ENCODE measurements around the gene UBAP1L. TPM values are rescaled to one million over a fixed set of nuclear protein-coding genes. Genes with fewer than 3 reads are reported as not detected.
"Not testable (repeated sequence)": the region's sequence is repeated elsewhere in the genome, so short reads cannot be mapped to it uniquely, and the experiment has no call there.

The UBAP1L gene
- total RNA-seq, 1 experiment from 2014 or later: 3.0 TPM

DNA sequence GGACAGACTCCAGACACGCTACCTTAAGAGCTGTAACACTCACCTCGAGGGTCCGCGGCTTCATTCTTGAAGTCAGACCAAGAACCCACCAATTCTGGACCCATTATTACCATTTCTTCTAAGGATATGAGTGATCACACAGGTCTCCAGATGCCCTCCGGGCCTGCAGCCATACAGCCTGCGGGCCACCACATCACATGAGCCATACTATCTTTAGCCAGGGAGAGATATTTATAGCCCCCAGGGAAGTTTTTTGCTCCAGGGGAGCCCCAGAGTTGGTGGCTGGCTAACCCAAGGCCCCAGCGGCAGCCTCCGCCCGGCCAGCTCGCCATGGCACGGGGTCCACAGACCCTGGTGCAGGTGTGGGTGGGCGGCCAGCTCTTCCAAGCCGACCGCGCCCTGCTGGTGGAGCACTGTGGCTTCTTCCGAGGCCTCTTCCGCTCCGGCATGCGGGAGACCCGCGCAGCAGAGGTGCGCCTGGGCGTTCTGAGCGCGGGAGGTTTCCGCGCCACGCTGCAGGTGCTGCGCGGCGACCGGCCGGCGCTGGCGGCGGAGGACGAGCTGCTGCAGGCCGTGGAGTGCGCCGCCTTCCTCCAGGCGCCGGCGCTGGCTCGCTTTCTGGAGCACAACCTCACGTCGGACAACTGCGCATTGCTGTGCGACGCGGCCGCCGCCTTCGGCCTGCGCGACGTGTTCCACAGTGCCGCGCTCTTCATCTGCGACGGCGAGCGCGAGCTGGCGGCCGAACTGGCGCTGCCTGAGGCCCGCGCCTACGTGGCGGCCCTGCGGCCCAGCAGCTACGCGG, 38.3 kb downstream of the UBAP1L start, which contains the start of gene KBTBD13:
Gene KBTBD13, plus strand, starts transcription at position 261 of the 805 bp plus-strand sequence. Its CDS starts 70 bp downstream, at position 331.
- Histone ChIP-seq H2BK5ac (ENCODE audit: insufficient read length, low read length) (no peak within 1 kb of the TSS), H3K9ac (ENCODE audit: extremely low read depth, insufficient read length, low read length) (no peak within 1 kb of the TSS), H3K23me2 (ENCODE audit: insufficient read length, low read depth, low read length, poor library complexity, severe bottlenecking) (no peaks in the 10 kb centered on the region), H2BK20ac (ENCODE audit: low read depth, low read length, poor library complexity, severe bottlenecking) (no peak within 1 kb of the TSS), H4K91ac (ENCODE audit: insufficient read length, low read depth, low read length) (no peak within 1 kb of the TSS), H3T11ph (ENCODE audit: low read length) (no peak within 1 kb of the TSS), H3K4ac (ENCODE audit: low read depth, low read length) (no peak within 1 kb of the TSS), H3K79me1 (ENCODE audit: insufficient read depth, low read depth, low read length, poor library complexity, severe bottlenecking) (no peaks in the 10 kb centered on the region), H3K18ac (ENCODE audit: insufficient read length, low read depth, low read length) (no peak within 1 kb of the TSS), H2BK120ac (ENCODE audit: low read depth, low read length, poor library complexity, severe bottlenecking) (no peak within 1 kb of the TSS), H4K20me1 (ENCODE audit: control insufficient read depth, insufficient read depth, insufficient read length) (no peaks in the 10 kb centered on the region), H3K27ac (ENCODE audit: insufficient read length, low read depth, low read length) (no peak within 1 kb of the TSS), H2AFZ (ENCODE audit: low read length) (no peak within 1 kb of the TSS), H3K4me1 (ENCODE audit: insufficient read depth, low read length) (no peaks in the 10 kb centered on the region; the same call in 1 of the 2 replicates), H4K8ac (replicated peaks; ENCODE audit: insufficient read length, low read depth, low read length) (no peak within 1 kb of the TSS), H3K14ac (ENCODE audit: insufficient read depth, low read length) (no peak within 1 kb of the TSS), H3K9me3 (ENCODE audit: control insufficient read depth, low read depth, low read length) (no peaks in the 10 kb centered on the region), H3K23ac (ENCODE audit: insufficient read length, low read depth, low read length) (no peak within 1 kb of the TSS), H4K5ac (ENCODE audit: insufficient read length, low read depth, low read length) (no peak within 1 kb of the TSS), H3K27me3 (ENCODE audit: insufficient read depth, low read length) (no peaks in the 10 kb centered on the region), H3K56ac (ENCODE audit: insufficient read length, low read depth, low read length) (no peak within 1 kb of the TSS), H2AK5ac (ENCODE audit: insufficient read length, low read length) (no peak within 1 kb of the TSS), H2BK12ac (ENCODE audit: insufficient read length, low read depth, low read length) (no peak within 1 kb of the TSS), H3K4me2 (ENCODE audit: insufficient read depth, insufficient read length, low read length) (no peak within 1 kb of the TSS), H2BK15ac (ENCODE audit: low read depth, low read length) (no peak within 1 kb of the TSS), H3K79me2 (ENCODE audit: insufficient read depth, low read length) (no peaks in the 10 kb centered on the region)
- no CpG with 5 or more reads among the region's 73 CpGs for WGBS (ENCODE audit: extremely low coverage, insufficient read length, low lambda C conversion rate)
- Mint-ChIP-seq H3K4me3 (no peak within 1 kb of the TSS; a peak in 1 of 5 replicates), H3K9me3 (peaks cover 3 to 10% of the 10 kb centered on the region in 2 experiments; a peak in 3 of 5 replicates), H3K27me3 (ENCODE audit: low read depth) (peaks cover 26% of the 10 kb centered on the region), H3K36me3 (ENCODE audit: insufficient read depth in 1 of 3, low read depth in 3 of 3) (peaks cover 0 to 1% (median 0%) of the 10 kb centered on the region in 3 experiments; a peak in 3 of 7 replicates), H3K27ac (peak within 1 kb of the TSS in 1 of 3 experiments; percentile 34; a peak in 1 of 7 replicates), H3K4me1 (peaks cover 12 to 14% of the 10 kb centered on the region in 2 experiments)
- TF ChIP-seq, protein P1, sequence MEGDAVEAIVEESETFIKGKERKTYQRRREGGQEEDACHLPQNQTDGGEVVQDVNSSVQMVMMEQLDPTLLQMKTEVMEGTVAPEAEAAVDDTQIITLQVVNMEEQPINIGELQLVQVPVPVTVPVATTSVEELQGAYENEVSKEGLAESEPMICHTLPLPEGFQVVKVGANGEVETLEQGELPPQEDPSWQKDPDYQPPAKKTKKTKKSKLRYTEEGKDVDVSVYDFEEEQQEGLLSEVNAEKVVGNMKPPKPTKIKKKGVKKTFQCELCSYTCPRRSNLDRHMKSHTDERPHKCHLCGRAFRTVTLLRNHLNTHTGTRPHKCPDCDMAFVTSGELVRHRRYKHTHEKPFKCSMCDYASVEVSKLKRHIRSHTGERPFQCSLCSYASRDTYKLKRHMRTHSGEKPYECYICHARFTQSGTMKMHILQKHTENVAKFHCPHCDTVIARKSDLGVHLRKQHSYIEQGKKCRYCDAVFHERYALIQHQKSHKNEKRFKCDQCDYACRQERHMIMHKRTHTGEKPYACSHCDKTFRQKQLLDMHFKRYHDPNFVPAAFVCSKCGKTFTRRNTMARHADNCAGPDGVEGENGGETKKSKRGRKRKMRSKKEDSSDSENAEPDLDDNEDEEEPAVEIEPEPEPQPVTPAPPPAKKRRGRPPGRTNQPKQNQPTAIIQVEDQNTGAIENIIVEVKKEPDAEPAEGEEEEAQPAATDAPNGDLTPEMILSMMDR (conservative IDR thresholded peaks at IDR 0.05): no peak
- no peak for DNase-seq

DNA sequence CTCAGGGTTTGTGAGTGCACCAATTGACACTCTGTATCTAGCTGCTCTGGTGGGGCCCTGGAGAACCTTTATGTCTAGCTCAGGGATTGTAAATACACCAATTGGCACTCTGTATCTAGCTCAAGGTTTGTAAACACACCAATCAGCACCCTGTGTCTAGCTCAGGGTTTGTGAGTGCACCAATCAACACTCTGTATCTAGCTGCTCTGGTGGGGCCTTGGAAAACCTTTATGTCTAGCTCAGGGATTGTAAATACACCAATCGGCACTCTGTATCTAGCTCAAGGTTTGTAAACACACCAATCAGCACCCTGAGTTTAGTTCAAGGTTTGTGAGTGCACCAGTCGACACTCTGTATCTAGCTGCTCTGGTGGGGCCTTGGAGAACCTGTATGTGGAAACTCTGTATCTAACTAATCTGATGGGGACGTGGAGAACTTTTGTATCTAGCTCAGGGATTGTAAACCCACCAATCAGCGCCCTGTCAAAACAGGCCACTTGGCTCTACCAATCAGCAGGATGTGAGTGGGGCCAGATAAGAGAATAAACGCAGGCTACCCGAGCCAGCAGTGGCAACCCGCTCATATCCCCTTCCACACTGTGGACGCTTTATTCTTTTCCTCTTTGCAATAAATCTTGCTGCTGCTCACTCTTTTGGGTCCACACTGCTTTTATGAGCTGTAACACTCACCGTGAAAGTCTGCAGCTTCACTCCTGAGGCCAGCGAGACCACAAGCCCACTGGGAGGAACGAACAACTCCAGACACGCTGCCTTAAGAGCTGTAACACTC, 39.2 kb downstream of the UBAP1L start:
- not testable (repeated sequence) for H4K5ac ChIP-seq (ENCODE audit: insufficient read length, low read depth, low read length); H4K8ac ChIP-seq (replicated peaks; ENCODE audit: insufficient read length, low read depth, low read length); H3K4me1 ChIP-seq (ENCODE audit: insufficient read depth, low read length); H3K23me2 ChIP-seq (ENCODE audit: insufficient read length, low read depth, low read length, poor library complexity, severe bottlenecking); H3K9ac ChIP-seq (ENCODE audit: extremely low read depth, insufficient read length, low read length); H3K14ac ChIP-seq (ENCODE audit: insufficient read depth, low read length); H2AK5ac ChIP-seq (ENCODE audit: insufficient read length, low read length); H4K91ac ChIP-seq (ENCODE audit: insufficient read length, low read depth, low read length); H2BK20ac ChIP-seq (ENCODE audit: low read depth, low read length, poor library complexity, severe bottlenecking); H3K36me3 Mint-ChIP-seq (ENCODE audit: insufficient read depth in 1 of 3, low read depth in 3 of 3); H3K4me3 Mint-ChIP-seq; H3K79me1 ChIP-seq (ENCODE audit: insufficient read depth, low read depth, low read length, poor library complexity, severe bottlenecking); H3K9me3 ChIP-seq (ENCODE audit: control insufficient read depth, low read depth, low read length); H3T11ph ChIP-seq (ENCODE audit: low read length); H3K56ac ChIP-seq (ENCODE audit: insufficient read length, low read depth, low read length); H2BK15ac ChIP-seq (ENCODE audit: low read depth, low read length); H2BK5ac ChIP-seq (ENCODE audit: insufficient read length, low read length); H3K27me3 ChIP-seq (ENCODE audit: insufficient read depth, low read length); H3K4ac ChIP-seq (ENCODE audit: low read depth, low read length); H2AFZ ChIP-seq (ENCODE audit: low read length); H2BK12ac ChIP-seq (ENCODE audit: insufficient read length, low read depth, low read length); H3K27ac ChIP-seq (ENCODE audit: insufficient read length, low read depth, low read length); DNase-seq; H3K4me2 ChIP-seq (ENCODE audit: insufficient read depth, insufficient read length, low read length); H3K9me3 Mint-ChIP-seq; H3K23ac ChIP-seq (ENCODE audit: insufficient read length, low read depth, low read length); H4K20me1 ChIP-seq (ENCODE audit: control insufficient read depth, insufficient read depth, insufficient read length); H3K79me2 ChIP-seq (ENCODE audit: insufficient read depth, low read length); H3K18ac ChIP-seq (ENCODE audit: insufficient read length, low read depth, low read length); H2BK120ac ChIP-seq (ENCODE audit: low read depth, low read length, poor library complexity, severe bottlenecking)
- Mint-ChIP-seq H3K4me1 (peaks cover 10 to 17% of the 10 kb centered on the region in 2 experiments), H3K27ac (peak overlapping the region in 1 of 3 experiments; percentile 34; a peak in 1 of 7 replicates), H3K27me3 (ENCODE audit: low read depth) (peaks cover 18% of the 10 kb centered on the region)
- WGBS (ENCODE audit: extremely low coverage, insufficient read length, low lambda C conversion rate): no CpG with 5 or more reads among the region's 12 CpGs

Measured in H9 (cell line).